Neural cell (in vitro differentiated cells): Measurements from ENCODE around the gene MRO. TPM values are rescaled to one million over a fixed set of nuclear protein-coding genes. Genes with fewer than 3 reads are reported as not detected.

Experiments
- H2AFZ ChIP-seq: fragments of 200-600, 300-800 bp; sonication (generic), shearing (Covaris generic); 2 replicates; pipeline ENCODE4 v1.6.0; 2014; ENCODE audit warnings: low read depth, mild to moderate bottlenecking, antibody characterized with exemption, low read length, moderate library complexity
- H3F3A ChIP-seq: fragments of 200-600 bp; shearing (Covaris generic); 2 replicates; pipeline ENCODE4 v1.6.1; 2016; ENCODE audit warnings: mild to moderate bottlenecking, moderate library complexity, mixed read lengths, antibody characterized with exemption, low read length; ENCODE audit not compliant: insufficient read depth, poor library complexity, severe bottlenecking
- H3K27ac ChIP-seq: fragments of 200-600, 300-800 bp; sonication (generic), shearing (Covaris generic); 2 replicates; pipeline ENCODE4 v1.5.1; 2014; ENCODE audit warnings: mild to moderate bottlenecking, low read length, moderate library complexity
- H3K27me3 ChIP-seq: fragments of 300-800, 200-600 bp; sonication (generic), shearing (Covaris generic); 2 replicates; pipeline ENCODE4 v1.6.0; 2014; ENCODE audit warnings: mild to moderate bottlenecking, low read depth, low read length, moderate library complexity; ENCODE audit not compliant: insufficient read depth
- H3K36me3 ChIP-seq: fragments of 300-800, 200-600 bp; sonication (generic), shearing (Covaris generic); 2 replicates; pipeline ENCODE4 v1.5.1; 2014; ENCODE audit warnings: mild to moderate bottlenecking, antibody characterized with exemption, low read length, moderate library complexity; ENCODE audit not compliant: insufficient read depth
- H3K4me2 ChIP-seq: fragments of 300-800, 200-600 bp; sonication (generic), shearing (Covaris generic); 2 replicates; pipeline ENCODE4 v1.6.0; 2014; ENCODE audit warnings: mild to moderate bottlenecking, low read length
- H3K4me3 ChIP-seq: fragments of 300-800, 200-600 bp; sonication (generic), shearing (Covaris generic); 2 replicates; pipeline ENCODE4 v1.5.1; 2014; ENCODE audit warnings: mild to moderate bottlenecking, low read length, moderate library complexity
- H3K79me2 ChIP-seq: fragments of 200-600 bp; shearing (Covaris generic); replicated peaks from 2 replicates; pipeline ENCODE4 v1.6.0; 2014; ENCODE audit warnings: mild to moderate bottlenecking, low read length, moderate library complexity; ENCODE audit not compliant: insufficient read depth
- H3K9ac ChIP-seq: fragments of 300-800, 200-600 bp; sonication (generic), shearing (Covaris generic); 2 replicates; pipeline ENCODE4 v1.6.1; 2016; ENCODE audit warnings: mild to moderate bottlenecking, low read length, mixed read lengths
- H3K9me2 ChIP-seq: fragments of 200-600 bp; shearing (Covaris generic); 2 replicates; pipeline ENCODE4 v1.6.1; 2016; ENCODE audit warnings: mild to moderate bottlenecking, low read length, mixed read lengths; ENCODE audit not compliant: insufficient read depth
- H3K9me3 ChIP-seq: fragments of 200-600, 300-800 bp; sonication (generic), shearing (Covaris generic); 2 replicates; pipeline ENCODE4 v1.6.1; 2016; ENCODE audit warnings: mild to moderate bottlenecking, mixed run types, low read length, moderate library complexity, mixed read lengths
- H4K20me1 ChIP-seq: fragments of 200-600 bp; shearing (Covaris generic); 2 replicates; pipeline ENCODE4 v1.6.1; 2016; ENCODE audit warnings: mild to moderate bottlenecking, mixed run types; ENCODE audit not compliant: insufficient read depth
- CTCF ChIP-seq: fragments of 450-650 bp; IDR thresholded peaks from 2 replicates; pipeline ENCODE4 v1.5.1; 2014; ENCODE audit warnings: antibody characterized with exemption, mild to moderate bottlenecking, moderate library complexity; ENCODE audit not compliant: poor library complexity, severe bottlenecking
- EP300 ChIP-seq: fragments of 450-650 bp; conservative IDR thresholded peaks from 2 replicates; pipeline ENCODE4 v1.6.1; 2014; ENCODE audit warnings: antibody characterized with exemption, mild to moderate bottlenecking, moderate library complexity; ENCODE audit not compliant: poor library complexity, severe bottlenecking
- EZH2 ChIP-seq: fragments of 200-600, 300-800 bp; shearing (Covaris generic), sonication (generic); IDR thresholded peaks from 2 replicates; pipeline ENCODE4 v1.6.1; 2014; ENCODE audit warnings: antibody characterized with exemption, low read length, borderline replicate concordance, mild to moderate bottlenecking; ENCODE audit not compliant: insufficient read depth, poor library complexity, severe bottlenecking
- MXI1 ChIP-seq: fragments of 450-650 bp; conservative IDR thresholded peaks from 2 replicates; pipeline ENCODE4 v1.6.1; 2014; ENCODE audit warnings: antibody characterized with exemption, mild to moderate bottlenecking; ENCODE audit not compliant: poor library complexity, severe bottlenecking
- POLR2AphosphoS5 ChIP-seq: IDR thresholded peaks from 2 replicates; pipeline ENCODE4 v1.6.1; 2012
- RAD21 ChIP-seq: fragments of 450-650 bp; conservative IDR thresholded peaks from 2 replicates; pipeline ENCODE4 v1.6.1; 2014; ENCODE audit warnings: antibody characterized with exemption, mild to moderate bottlenecking, moderate library complexity
- REST ChIP-seq: IDR thresholded peaks from 2 replicates; pipeline ENCODE4 v1.6.1; 2012; ENCODE audit warnings: borderline replicate concordance
- SMC3 ChIP-seq: fragments of 450-650 bp; conservative IDR thresholded peaks from 2 replicates; pipeline ENCODE4 v1.6.1; 2014; ENCODE audit warnings: antibody characterized with exemption, mild to moderate bottlenecking, moderate library complexity; ENCODE audit not compliant: poor library complexity
- TAF1 ChIP-seq: IDR thresholded peaks from 2 replicates; pipeline ENCODE4 v1.6.1; 2012; ENCODE audit warnings: low read depth
- polyA plus RNA-seq: library from polyadenylated mRNA; depleted of rRNA; stranded (reverse); fragments of >200 nt; gene quantifications from 2 replicates; pipeline ENCODE4 v1.2.3, GENCODE V29; 2014

Gene MRO
- polyA plus RNA-seq, 1 donor from 2014 or later = not detected

GRCh38 chr18:50793641-50794565 is 25.9 kb downstream of the MRO start:
- Histone ChIP-seq H3K9me3 (no peaks in the 10 kb centered on the region), H3K36me3 (no peaks in the 10 kb centered on the region), H3K9ac (no peak overlapping the region), H3K9me2 (no peaks in the 10 kb centered on the region), H3K27me3 (no peaks in the 10 kb centered on the region), H4K20me1 (no peaks in the 10 kb centered on the region), H3F3A (no peaks in the 10 kb centered on the region), H3K27ac (no peak overlapping the region), H3K4me2 (no peak overlapping the region), H3K79me2 (no peaks in the 10 kb centered on the region), H2AFZ (no peak overlapping the region), H3K4me3 (no peak overlapping the region)
- TF ChIP-seq TAF1 (no peak), MXI1 (no peak), SMC3 (no peak), EZH2 (no peak), REST (no peak), RAD21 (no peak), CTCF (no peak), EP300 (no peak), POLR2AphosphoS5 (no peak)

- Histone ChIP-seq H3K27me3 (no peaks in the 10 kb centered on the region), H2AFZ (no peak overlapping the region), H3K9me3 (no peaks in the 10 kb centered on the region), H4K20me1 (no peaks in the 10 kb centered on the region), H3K9me2 (no peaks in the 10 kb centered on the region), H3K4me2 (no peak overlapping the region), H3K27ac (no peak overlapping the region), H3K4me3 (no peak overlapping the region), H3K9ac (no peak overlapping the region), H3K36me3 (no peaks in the 10 kb centered on the region), H3F3A (no peaks in the 10 kb centered on the region), H3K79me2 (no peaks in the 10 kb centered on the region)
- no peak for TF ChIP-seq EP300
- TF ChIP-seq RAD21 = no peak
- TF ChIP-seq POLR2AphosphoS5 = no peak
- TF ChIP-seq REST = no peak
Observed at GRCh38 chr18:50792885-50793284, 26.9 kb downstream of the MRO start.
